Measurements from ENCODE around the gene TEX2.

TEX2 gene

GRCh38 chr17:64134216-64134970 lies 128.7 kb downstream of the TEX2 start:
- no peak overlapping the region for H3K27ac ChIP-seq (ENCODE audit: low read depth, low read length, severe bottlenecking)
- no peaks in the 10 kb centered on the region for H3K4me1 ChIP-seq (ENCODE audit: control insufficient read depth, insufficient read depth, low read length, poor library complexity, severe bottlenecking)
- 80 to 100% methylated on average over 1 of the region's 6 CpGs for WGBS, 2 experiments (ENCODE audit: insufficient coverage in 2 of 2)
- no peak overlapping the region for H3K4me3 ChIP-seq (ENCODE audit: extremely low read depth, insufficient read depth, low read length, poor library complexity, severe bottlenecking)
- no peaks in the 10 kb centered on the region for H3K9me3 ChIP-seq (ENCODE audit: control insufficient read depth, low read length)
- no peaks in the 10 kb centered on the region for H3K36me3 ChIP-seq (ENCODE audit: control insufficient read depth, insufficient read depth, low read length)

DNA sequence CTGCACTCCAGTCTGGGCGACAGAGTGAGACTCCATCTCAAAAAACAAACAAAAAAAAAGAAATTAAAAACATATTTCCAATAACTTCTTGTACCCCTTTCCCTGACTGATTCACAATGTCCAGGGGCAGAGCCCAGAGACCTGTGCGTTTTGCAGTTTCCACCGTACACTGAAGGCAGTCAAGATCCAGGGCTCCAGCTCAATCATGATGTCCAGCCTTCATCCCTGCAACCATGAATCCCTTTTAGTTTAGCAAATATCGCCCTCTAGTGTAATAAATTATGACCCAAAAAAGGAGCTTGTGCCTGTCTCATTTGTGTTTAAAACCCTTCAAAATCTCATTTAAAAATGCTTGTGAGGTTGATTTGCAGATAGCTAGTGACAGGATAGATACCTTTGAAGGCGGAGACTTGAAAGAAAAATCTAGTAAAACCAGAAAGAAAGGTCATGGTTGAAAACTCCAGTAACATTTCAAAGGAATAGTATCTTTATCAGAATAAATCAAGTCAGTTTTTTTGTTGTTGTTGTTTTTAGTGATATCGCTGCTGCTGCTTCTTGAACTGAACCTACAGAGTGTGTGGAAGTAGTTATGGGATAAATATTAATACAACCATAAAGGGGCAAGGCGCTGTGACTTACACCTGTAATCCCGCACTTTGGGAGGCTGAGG lies 129.4 kb downstream of the TEX2 start:
- no peaks in the 10 kb centered on the region for H3K4me1 ChIP-seq (ENCODE audit: control insufficient read depth, insufficient read depth, low read length, poor library complexity, severe bottlenecking)
- no peak overlapping the region for H3K27ac ChIP-seq (ENCODE audit: low read depth, low read length, severe bottlenecking)
- 27 to 49% methylated on average over 4 of the region's 8 CpGs for WGBS, 2 experiments (ENCODE audit: insufficient coverage in 2 of 2)
- H3K36me3 ChIP-seq (ENCODE audit: control insufficient read depth, insufficient read depth, low read length): no peaks in the 10 kb centered on the region
- H3K9me3 ChIP-seq (ENCODE audit: control insufficient read depth, low read length): no peaks in the 10 kb centered on the region
- H3K4me3 ChIP-seq (ENCODE audit: extremely low read depth, insufficient read depth, low read length, poor library complexity, severe bottlenecking): no peak overlapping the region

GRCh38 chr17:64131606-64132270 lies 131.3 kb downstream of the TEX2 start:
- H3K4me1 ChIP-seq (ENCODE audit: control insufficient read depth, insufficient read depth, low read length, poor library complexity, severe bottlenecking): no peaks in the 10 kb centered on the region
- 85 to 95% methylated on average over 4 to 5 of the region's 5 CpGs for WGBS, 2 experiments (ENCODE audit: insufficient coverage in 2 of 2)
- H3K27ac ChIP-seq (ENCODE audit: low read depth, low read length, severe bottlenecking): no peak overlapping the region
- no peaks in the 10 kb centered on the region for H3K36me3 ChIP-seq (ENCODE audit: control insufficient read depth, insufficient read depth, low read length)
- H3K4me3 ChIP-seq (ENCODE audit: extremely low read depth, insufficient read depth, low read length, poor library complexity, severe bottlenecking): no peak overlapping the region
- no peaks in the 10 kb centered on the region for H3K9me3 ChIP-seq (ENCODE audit: control insufficient read depth, low read length)

DNA sequence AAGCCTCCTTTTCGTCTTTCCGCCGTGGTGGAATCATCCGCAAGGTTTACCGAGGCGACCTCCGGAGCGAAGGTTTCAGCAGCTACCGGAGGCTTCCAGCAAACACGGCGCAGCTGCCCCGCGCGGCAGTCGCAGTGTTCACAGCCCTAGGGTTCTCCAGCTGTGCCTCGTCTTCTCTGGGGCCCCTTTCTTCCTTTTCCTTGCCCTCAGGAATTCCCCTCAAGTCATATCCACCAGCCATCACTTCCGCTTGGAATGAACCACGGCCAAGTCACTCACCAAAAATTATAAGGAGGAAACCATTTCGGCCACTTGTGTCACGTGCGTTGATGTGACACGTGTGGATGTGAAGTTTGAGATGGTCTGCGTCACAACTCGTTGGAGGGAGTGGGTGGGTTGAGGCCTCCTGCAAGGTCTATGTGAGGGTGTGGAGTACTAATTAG lies 132.5 kb downstream of the TEX2 start:
- Histone ChIP-seq H3K36me3 (ENCODE audit: control insufficient read depth, insufficient read depth, low read length) (no peaks in the 10 kb centered on the region), H3K4me1 (ENCODE audit: control insufficient read depth, insufficient read depth, low read length, poor library complexity, severe bottlenecking) (no peaks in the 10 kb centered on the region), H3K27ac (ENCODE audit: low read depth, low read length, severe bottlenecking) (peak overlapping the region; percentile 66), H3K4me3 (ENCODE audit: extremely low read depth, insufficient read depth, low read length, poor library complexity, severe bottlenecking) (peak overlapping the region; percentile 67), H3K9me3 (ENCODE audit: control insufficient read depth, low read length) (no peaks in the 10 kb centered on the region)
- 28 to 37% methylated on average over 22 to 24 of the region's 24 CpGs for WGBS, 2 experiments (ENCODE audit: insufficient coverage in 2 of 2)

- WGBS, 2 experiments (ENCODE audit: insufficient coverage in 2 of 2): 1% methylated on average over 64 to 70 of the region's 98 CpGs
- Histone ChIP-seq H3K27ac (ENCODE audit: low read depth, low read length, severe bottlenecking) (peak within 1 kb of the TSS; percentile 67), H3K4me3 (ENCODE audit: extremely low read depth, insufficient read depth, low read length, poor library complexity, severe bottlenecking) (peak within 1 kb of the TSS; percentile 67), H3K9me3 (ENCODE audit: control insufficient read depth, low read length) (no peaks in the 10 kb centered on the region), H3K36me3 (ENCODE audit: control insufficient read depth, insufficient read depth, low read length) (no peaks in the 10 kb centered on the region), H3K4me1 (ENCODE audit: control insufficient read depth, insufficient read depth, low read length, poor library complexity, severe bottlenecking) (no peaks in the 10 kb centered on the region)
Measured at GRCh38 chr17:64129765-64130558, 133.1 kb downstream of the TEX2 start, which contains the start of gene ERN1. Gene ERN1 (minus strand): TSS chr17:64130144. CDS start chr17:64130029, 115 bp downstream.

DNA sequence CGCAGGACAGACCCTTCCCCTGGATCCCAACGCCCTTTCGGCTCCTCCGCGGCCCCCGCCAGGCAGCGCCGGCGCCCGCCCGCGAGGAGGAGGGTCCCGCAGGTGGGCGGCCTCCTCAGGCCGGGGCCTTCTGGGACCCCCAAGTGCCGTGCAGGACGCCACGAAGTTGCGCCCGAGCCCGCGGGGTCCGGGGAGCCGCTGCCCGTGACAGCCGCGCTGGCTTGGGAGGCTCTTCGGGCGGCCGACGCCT lies 133.6 kb downstream of the TEX2 start:
- 0% methylated on average over 27 of the region's 31 CpGs for WGBS, 2 experiments (ENCODE audit: insufficient coverage in 2 of 2)
- peak overlapping the region; percentile 67 for H3K4me3 ChIP-seq (ENCODE audit: extremely low read depth, insufficient read depth, low read length, poor library complexity, severe bottlenecking)
- no peaks in the 10 kb centered on the region for H3K36me3 ChIP-seq (ENCODE audit: control insufficient read depth, insufficient read depth, low read length)
- no peaks in the 10 kb centered on the region for H3K4me1 ChIP-seq (ENCODE audit: control insufficient read depth, insufficient read depth, low read length, poor library complexity, severe bottlenecking)
- H3K9me3 ChIP-seq (ENCODE audit: control insufficient read depth, low read length): no peaks in the 10 kb centered on the region
- peak overlapping the region; percentile 67 for H3K27ac ChIP-seq (ENCODE audit: low read depth, low read length, severe bottlenecking)

DNA sequence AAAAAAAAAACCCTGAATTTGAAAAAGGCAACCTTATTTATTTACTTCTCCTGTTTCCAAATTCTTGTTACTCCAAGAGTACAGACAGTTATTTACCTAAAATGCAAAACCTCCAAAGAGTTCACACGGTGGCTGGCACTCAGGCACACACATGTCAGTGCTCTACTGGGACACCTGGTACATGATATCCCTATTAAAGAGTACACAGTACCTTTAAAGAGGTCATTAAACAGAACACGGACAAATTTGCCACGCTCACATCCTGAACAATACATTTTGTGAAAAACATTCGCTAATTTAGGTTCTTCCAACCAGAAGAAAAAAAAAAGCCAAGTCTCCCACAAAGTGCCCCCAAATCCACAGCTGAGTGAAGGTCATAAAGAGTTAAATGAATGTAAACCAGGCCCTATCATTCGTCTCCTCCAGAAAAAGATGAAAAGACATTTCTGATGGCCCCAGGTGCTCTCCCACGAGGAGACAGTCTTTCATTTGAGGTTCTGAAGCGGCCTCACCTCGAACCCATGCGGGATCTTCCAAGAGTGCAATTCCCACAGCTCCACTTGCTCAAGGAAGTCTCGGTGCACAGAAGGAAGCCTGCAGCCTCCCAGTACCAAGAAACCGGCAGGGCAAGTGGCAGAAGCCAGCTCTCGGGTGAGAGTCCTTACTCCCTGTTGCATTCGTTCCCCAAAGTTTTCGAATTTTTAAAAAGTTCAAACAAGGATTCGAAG lies 134.1 kb downstream of the TEX2 start:
- Histone ChIP-seq H3K36me3 (ENCODE audit: control insufficient read depth, insufficient read depth, low read length) (no peaks in the 10 kb centered on the region), H3K27ac (ENCODE audit: low read depth, low read length, severe bottlenecking) (peak overlapping the region; percentile 67), H3K9me3 (ENCODE audit: control insufficient read depth, low read length) (no peaks in the 10 kb centered on the region), H3K4me1 (ENCODE audit: control insufficient read depth, insufficient read depth, low read length, poor library complexity, severe bottlenecking) (no peaks in the 10 kb centered on the region), H3K4me3 (ENCODE audit: extremely low read depth, insufficient read depth, low read length, poor library complexity, severe bottlenecking) (peak overlapping the region; percentile 67)
- 13 to 20% methylated on average over 11 to 12 of the region's 15 CpGs for WGBS, 2 experiments (ENCODE audit: insufficient coverage in 2 of 2)

GRCh38 chr17:64126918-64127317 lies 136.1 kb downstream of the TEX2 start:
- no peak overlapping the region for H3K27ac ChIP-seq (ENCODE audit: low read depth, low read length, severe bottlenecking)
- WGBS, 2 experiments (ENCODE audit: insufficient coverage in 2 of 2): 100% methylated on average over 1 of the region's 1 CpG
- H3K4me3 ChIP-seq (ENCODE audit: extremely low read depth, insufficient read depth, low read length, poor library complexity, severe bottlenecking): no peak overlapping the region
- no peaks in the 10 kb centered on the region for H3K36me3 ChIP-seq (ENCODE audit: control insufficient read depth, insufficient read depth, low read length)
- no peaks in the 10 kb centered on the region for H3K4me1 ChIP-seq (ENCODE audit: control insufficient read depth, insufficient read depth, low read length, poor library complexity, severe bottlenecking)
- H3K9me3 ChIP-seq (ENCODE audit: control insufficient read depth, low read length): no peaks in the 10 kb centered on the region

GRCh38 chr17:64125937-64126336 lies 137.1 kb downstream of the TEX2 start:
- no peaks in the 10 kb centered on the region for H3K36me3 ChIP-seq (ENCODE audit: control insufficient read depth, insufficient read depth, low read length)
- no peak overlapping the region for H3K4me3 ChIP-seq (ENCODE audit: extremely low read depth, insufficient read depth, low read length, poor library complexity, severe bottlenecking)
- 69 to 86% methylated on average over 1 to 2 of the region's 3 CpGs for WGBS, 2 experiments (ENCODE audit: insufficient coverage in 2 of 2)
- H3K27ac ChIP-seq (ENCODE audit: low read depth, low read length, severe bottlenecking): no peak overlapping the region
- no peaks in the 10 kb centered on the region for H3K4me1 ChIP-seq (ENCODE audit: control insufficient read depth, insufficient read depth, low read length, poor library complexity, severe bottlenecking)
- no peaks in the 10 kb centered on the region for H3K9me3 ChIP-seq (ENCODE audit: control insufficient read depth, low read length)

DNA sequence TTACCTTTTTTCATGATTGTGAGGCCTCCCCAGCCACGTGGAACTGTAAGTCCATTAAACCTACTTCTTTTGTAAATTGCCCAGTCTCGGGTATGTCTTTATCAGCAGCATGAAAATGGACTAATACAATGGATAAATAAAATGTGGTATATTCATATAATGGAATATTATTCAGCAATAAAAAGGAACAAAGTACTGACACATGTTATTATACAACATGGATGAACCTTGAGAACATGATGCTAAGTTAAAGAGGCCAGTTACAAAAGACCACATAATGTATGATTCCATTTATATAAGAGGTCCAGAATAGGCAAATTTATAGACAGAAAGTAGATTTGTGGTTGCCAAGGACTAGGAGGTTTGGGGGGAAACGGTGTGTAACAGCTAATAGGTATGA lies 138.5 kb downstream of the TEX2 start:
- 94 to 100% methylated on average over 1 to 2 of the region's 3 CpGs for WGBS, 2 experiments (ENCODE audit: insufficient coverage in 2 of 2)
- no peaks in the 10 kb centered on the region for H3K36me3 ChIP-seq (ENCODE audit: control insufficient read depth, insufficient read depth, low read length)

More for the DNA sequence above, 138.5 kb downstream of the TEX2 start:
- Histone ChIP-seq H3K4me3 (ENCODE audit: extremely low read depth, insufficient read depth, low read length, poor library complexity, severe bottlenecking) (no peak overlapping the region), H3K9me3 (ENCODE audit: control insufficient read depth, low read length) (no peaks in the 10 kb centered on the region), H3K27ac (ENCODE audit: low read depth, low read length, severe bottlenecking) (no peak overlapping the region), H3K4me1 (ENCODE audit: control insufficient read depth, insufficient read depth, low read length, poor library complexity, severe bottlenecking) (no peaks in the 10 kb centered on the region)

Data from mesodermal cell (in vitro differentiated cells).